ENCODE data around the gene ROBO1.

Gene ROBO1

GRCh38 chr3:78985981-78986380, 781.8 kb downstream of the ROBO1 start:
- no peak overlapping the region for H3K4me3 ChIP-seq (ENCODE audit: low read depth, low read length)
- TF ChIP-seq CTCF (IDR thresholded peaks at IDR 0.05; ENCODE audit: low read depth, low read length): no peak
- DNase-seq (ENCODE audit: low read depth, low spot score): no peak
- in situ Hi-C loops (cut with HindIII; ENCODE audit: low sequenced_read_pairs): no loop called here

- no peak for TF ChIP-seq CTCF (IDR thresholded peaks at IDR 0.05; ENCODE audit: low read depth, low read length)
- no peak for DNase-seq (ENCODE audit: low read depth, low spot score)
- in situ Hi-C loops (cut with HindIII; ENCODE audit: low sequenced_read_pairs): no loop called here
- H3K4me3 ChIP-seq (ENCODE audit: low read depth, low read length): no peak overlapping the region
Measured at GRCh38 chr3:78979028-78979427, 788.8 kb downstream of the ROBO1 start.

- H3K4me3 ChIP-seq (ENCODE audit: low read depth, low read length): no peak overlapping the region
- DNase-seq (ENCODE audit: low read depth, low spot score): peak; percentile 45
- TF ChIP-seq CTCF (IDR thresholded peaks at IDR 0.05; ENCODE audit: low read depth, low read length): peak; percentile 43
- in situ Hi-C loops (cut with HindIII; ENCODE audit: low sequenced_read_pairs): no loop called here
Measured at GRCh38 chr3:78978037-78978436, 789.8 kb downstream of the ROBO1 start.

GRCh38 chr3:78977073-78977472, 790.7 kb downstream of the ROBO1 start:
- in situ Hi-C loops (cut with HindIII; ENCODE audit: low sequenced_read_pairs): no loop called here
- DNase-seq (ENCODE audit: low read depth, low spot score): no peak
- no peak for TF ChIP-seq CTCF (IDR thresholded peaks at IDR 0.05; ENCODE audit: low read depth, low read length)
- H3K4me3 ChIP-seq (ENCODE audit: low read depth, low read length): no peak overlapping the region

GRCh38 chr3:78976200-78976599, 791.6 kb downstream of the ROBO1 start:
- in situ Hi-C loops (cut with HindIII; ENCODE audit: low sequenced_read_pairs): no loop called here
- H3K4me3 ChIP-seq (ENCODE audit: low read depth, low read length): no peak overlapping the region
- TF ChIP-seq CTCF (IDR thresholded peaks at IDR 0.05; ENCODE audit: low read depth, low read length): no peak
- DNase-seq (ENCODE audit: low read depth, low spot score): no peak

- peak; percentile 69 for DNase-seq (ENCODE audit: low read depth, low spot score)
- TF ChIP-seq CTCF (IDR thresholded peaks at IDR 0.05; ENCODE audit: low read depth, low read length): no peak
- H3K4me3 ChIP-seq (ENCODE audit: low read depth, low read length): no peak overlapping the region
- in situ Hi-C loops (cut with HindIII; ENCODE audit: low sequenced_read_pairs): no loop called here
Measured at GRCh38 chr3:78974181-78974790, 793.5 kb downstream of the ROBO1 start.
